GM12873 (cell line): ENCODE data around the gene MACROD2.

ENCODE experiments used
- CTCF ChIP-seq: IDR thresholded peaks from 2 replicates; pipeline ENCODE4 v1.5.1; 2012; ENCODE audit warnings: low read depth, mild to moderate bottlenecking, moderate library complexity, low read length, control low read depth; ENCODE audit not compliant: insufficient read depth; ENCODE audit errors: missing control alignments

MACROD2 gene

GRCh38 chr20:15141861-15142260 is 1146.5 kb downstream of the MACROD2 start:
- TF ChIP-seq CTCF = no peak

DNA sequence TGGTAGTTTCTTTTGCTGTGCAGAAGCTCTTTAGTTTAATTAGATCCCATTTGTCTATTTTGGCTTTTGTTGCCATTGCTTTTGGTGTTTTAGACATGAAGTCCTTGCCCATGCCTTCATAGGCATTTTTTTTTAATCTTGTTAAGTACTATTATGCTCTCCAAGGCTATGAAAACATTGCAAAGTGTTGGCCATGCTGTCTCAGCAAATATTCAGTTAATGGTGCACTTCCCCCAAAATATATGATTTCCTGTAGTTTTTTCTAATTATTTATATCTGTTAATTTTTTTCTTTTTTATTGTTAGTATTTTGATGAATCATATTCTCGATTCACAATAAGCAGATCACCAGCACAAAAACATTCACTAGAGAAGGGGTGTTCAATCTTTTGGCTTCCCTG is 1148.2 kb downstream of the MACROD2 start:
- no peak for TF ChIP-seq CTCF

- no peak for TF ChIP-seq CTCF
Measured at GRCh38 chr20:15144916-15145315, 1149.6 kb downstream of the MACROD2 start.

DNA sequence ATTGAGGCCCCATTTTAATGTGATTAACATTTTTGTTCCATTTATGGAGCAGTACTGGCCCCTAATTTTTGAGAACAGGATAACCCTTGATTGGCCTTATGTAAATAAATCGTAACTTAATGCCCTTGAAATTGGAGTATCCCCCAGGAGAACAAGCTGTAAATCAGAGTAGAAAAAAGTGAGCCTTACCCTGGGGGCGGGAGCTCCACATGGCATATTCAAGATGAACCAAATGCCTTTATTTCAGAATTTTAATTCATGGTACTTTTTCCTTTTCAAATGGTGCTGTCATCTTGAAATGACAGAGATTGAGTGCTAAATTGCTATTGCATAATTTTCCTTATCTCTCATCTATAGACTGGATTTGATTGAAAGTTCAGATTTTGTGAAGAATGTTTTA is 1151.6 kb downstream of the MACROD2 start:
- no peak for TF ChIP-seq CTCF

DNA sequence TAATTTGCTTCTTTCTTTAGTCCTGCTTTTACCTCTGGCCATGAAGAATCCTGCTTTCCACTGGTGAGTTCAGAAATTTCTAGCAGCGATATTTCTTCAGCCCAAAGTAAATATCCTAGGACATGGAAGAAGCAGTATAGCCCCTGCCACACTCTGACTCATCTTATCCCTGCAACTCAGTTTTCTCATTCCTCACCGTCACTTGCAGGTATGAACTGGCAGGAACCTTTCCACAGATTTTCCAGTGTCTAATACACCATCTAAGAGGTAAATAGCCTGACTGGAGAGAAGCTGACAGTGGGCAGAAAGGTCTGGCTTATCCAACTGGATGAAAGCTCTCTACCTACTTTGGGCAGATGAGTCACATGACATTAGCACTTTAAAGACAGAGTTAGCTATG is 1158.8 kb downstream of the MACROD2 start:
- no peak for TF ChIP-seq CTCF

DNA sequence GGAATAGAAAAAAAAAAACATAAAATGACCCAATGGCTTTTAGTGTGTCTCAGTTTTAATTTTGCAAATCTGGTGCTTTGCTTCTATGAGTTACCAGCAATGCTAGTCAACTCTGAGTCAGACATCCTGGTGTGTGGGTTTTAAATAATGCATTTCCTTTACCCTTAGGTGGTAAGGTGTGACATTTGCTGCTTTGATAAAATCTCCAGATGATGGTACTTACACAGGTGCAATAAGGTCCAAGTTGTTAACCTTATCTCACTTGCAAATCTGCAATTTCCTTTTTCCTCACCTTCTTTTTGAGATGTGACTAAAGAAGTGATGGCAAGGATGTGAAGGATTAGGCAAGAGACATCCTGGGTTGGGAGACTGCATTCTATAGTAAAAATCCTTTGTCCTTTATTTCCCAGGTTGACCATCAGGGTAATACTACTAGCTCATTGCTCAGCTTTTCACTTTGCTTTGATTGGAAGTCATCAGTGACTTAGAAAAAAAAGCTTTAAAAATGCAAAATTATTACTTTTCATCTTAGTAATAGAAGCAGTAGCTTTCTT is 1160.6 kb downstream of the MACROD2 start:
- TF ChIP-seq CTCF = no peak

DNA sequence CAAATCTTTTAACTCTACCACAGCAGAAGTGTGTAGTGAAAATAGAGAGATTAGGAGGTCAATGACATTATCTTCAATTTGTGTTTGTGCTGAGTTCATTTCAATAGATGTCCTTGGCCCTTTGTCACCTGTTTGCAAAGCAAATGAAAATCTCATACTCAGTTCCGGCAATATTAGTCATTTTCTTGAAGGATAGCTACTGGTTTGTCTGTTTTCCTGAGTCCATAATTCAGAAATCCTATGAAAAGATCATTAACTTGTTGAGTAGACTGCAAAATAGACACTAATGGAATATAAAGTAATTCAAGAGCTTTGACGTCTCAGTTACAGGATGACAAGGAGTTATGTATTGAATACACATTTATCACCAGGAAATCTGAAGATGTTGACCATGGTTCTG is 1163.2 kb downstream of the MACROD2 start:
- no peak for TF ChIP-seq CTCF
